GM18508 (cell line): Measurements from ENCODE around the gene VEGFC.

Experiments used
- ATAC-seq: cut with Tn5 transposase; IDR thresholded peaks from one replicate; pipeline ENCODE4 v1.9.1; 2021; ENCODE audit warnings: moderate number of reproducible peaks; ENCODE audit not compliant: insufficient read depth, unreplicated experiment

Gene VEGFC

DNA sequence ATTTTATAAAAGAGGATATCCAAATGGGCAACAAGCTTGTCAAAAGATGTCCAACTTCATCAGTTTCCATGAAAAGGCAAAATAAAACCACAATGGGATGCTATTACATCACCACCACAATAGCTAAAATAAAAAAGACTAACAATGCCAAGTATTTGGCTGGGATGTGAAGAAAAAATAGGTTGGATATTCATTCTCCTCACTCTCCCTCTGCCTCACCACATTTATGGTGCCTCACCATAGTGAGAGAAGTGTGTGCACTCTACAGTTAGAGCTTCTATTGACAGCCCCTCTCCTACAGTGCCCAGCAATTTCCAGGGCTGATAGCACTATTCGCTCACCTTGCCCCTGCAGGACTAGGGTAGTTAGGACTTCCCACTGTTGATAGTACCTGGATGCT, 25.5 kb downstream of the VEGFC start:
- ATAC-seq: no peak

DNA sequence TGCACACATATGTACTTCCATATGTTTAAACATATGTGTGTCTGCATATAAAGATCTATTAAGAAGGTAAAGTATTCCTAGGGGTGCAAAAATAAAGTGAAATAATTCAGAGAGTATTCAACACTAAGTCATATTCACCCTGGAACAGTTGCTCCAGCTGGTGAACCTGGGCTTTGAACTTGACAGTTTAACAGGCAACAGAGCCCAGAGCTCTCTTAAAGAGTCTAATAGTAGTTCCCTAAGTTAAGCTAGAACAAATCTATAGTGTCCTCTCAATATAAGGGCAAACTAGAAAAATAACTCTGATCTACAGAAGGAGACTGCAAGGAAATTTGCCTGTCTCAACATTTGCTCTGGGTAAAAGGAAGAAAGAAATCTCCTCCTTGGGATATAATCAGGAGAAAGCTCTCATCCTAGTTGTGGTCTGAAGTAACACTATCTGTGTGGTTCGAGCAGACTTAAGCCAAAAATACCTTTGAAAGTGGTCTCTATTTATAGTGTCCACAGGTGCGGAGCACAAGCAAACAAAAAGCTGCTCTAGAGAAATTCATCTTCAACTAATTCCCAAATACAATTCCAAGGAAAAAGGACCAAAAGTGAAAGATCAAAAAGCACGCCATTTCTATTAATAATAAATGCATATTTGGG, 29.9 kb downstream of the VEGFC start:
- ATAC-seq: no peak

DNA sequence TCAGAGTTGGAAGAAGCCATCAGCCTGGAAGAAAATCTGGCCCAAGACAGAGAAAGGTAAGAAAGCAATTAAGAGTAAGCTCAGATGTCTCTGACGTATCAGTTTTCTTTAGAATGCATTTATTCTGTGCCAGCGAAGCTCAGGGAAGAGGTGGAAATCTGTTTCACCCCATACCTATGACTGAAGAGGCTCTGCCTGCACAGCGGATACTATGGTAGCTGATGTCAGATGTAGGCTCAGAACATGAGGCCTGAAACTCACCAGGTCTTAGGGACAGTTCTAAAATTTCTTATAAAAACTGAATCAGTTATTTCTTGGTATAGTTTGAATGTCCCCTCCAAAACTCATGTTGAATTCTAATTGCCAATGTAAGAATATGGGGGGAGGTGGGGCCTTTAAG, 30.9 kb downstream of the VEGFC start:
- no peak for ATAC-seq

DNA sequence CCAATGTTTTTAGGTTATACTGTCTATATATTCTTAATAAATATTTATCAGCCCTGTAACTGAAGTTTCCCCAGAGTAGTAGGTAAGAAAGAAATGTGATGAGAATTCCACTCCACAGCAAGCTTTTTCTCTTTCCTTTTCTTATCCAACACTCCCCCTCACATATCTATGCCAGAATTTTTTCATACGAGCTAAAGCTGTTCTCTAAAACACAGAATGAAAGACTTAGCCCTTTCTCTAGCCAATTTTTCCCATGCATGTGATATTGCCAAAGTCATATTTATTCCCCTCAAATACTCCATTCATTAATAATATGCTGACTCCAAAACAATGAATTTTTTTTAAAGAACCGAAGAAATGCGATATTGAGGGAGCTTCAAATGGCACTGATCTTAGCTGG, 32.3 kb downstream of the VEGFC start:
- ATAC-seq: no peak

DNA sequence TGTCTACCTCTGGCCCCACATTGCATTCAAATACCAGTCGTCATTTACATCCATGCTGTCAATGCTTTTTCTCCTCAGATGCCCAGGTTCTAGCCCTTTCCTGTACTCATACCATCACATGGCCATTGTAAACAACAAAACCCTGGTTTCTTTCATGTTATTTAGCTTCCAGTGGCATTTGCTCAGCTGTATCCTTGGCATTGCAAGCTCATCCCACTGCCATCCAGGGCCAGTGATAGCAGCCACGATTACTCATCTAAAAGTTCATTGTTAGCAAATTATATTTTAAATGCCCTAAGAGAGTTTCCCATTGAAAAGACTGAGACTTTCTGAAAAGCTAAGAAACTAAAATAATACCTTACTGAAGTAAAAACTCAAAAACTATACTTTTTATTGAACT, 34.0 kb downstream of the VEGFC start:
- ATAC-seq: no peak

DNA sequence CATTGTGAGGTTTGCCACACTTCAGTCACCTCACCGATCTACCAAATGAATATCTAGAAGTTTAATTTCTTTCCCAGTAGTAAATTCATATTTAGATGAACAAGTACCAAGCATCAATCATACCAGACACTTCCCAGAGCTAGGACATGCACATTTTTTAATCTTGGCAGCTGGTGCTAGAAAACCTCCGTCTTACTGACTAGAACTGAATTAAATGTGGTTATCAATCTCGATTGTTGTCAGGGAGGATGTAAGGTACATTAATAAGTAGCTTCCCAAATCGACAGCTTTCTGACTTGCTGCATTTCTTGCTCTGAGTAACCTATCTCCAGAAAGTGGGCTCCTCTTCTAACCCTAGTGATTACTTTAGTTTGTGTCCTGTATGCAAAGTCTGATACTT, 34.4 kb downstream of the VEGFC start:
- no peak for ATAC-seq

DNA sequence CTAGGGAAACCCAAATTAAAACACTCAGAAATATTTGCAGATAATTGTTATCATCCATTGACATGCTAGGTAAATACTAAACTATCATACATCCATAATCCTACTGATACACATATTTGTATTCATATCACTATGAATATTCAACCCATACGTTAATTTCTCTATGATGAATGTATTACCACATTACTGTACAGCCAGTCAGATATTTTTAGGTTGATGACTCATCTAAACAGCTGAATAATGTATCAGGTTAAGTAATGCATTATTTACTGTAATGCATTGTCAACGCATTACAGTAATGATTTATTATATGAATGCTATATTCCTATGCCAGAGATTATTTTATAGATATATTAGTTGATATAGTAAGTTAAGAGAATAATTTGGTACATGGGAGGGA, 37.1 kb downstream of the VEGFC start:
- no peak for ATAC-seq

DNA sequence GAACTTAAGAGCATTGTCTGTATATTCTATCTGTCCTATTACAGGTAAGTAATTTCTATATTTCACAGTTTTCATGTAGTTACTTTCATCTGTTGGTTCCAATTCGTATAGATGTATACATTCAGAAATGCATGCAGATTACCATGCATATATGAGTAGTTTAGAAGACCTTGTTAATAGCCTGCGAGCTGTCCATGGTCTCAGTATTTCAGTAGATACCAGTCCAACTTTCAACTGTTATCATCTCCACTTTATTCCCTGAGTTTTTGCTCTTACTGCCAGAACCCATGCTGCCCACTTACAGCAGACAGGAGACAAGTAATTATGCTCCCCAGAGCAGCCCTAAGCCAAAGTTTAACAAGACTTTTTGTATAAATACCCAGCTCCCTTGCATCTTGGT, 37.7 kb downstream of the VEGFC start:
- ATAC-seq: no peak

DNA sequence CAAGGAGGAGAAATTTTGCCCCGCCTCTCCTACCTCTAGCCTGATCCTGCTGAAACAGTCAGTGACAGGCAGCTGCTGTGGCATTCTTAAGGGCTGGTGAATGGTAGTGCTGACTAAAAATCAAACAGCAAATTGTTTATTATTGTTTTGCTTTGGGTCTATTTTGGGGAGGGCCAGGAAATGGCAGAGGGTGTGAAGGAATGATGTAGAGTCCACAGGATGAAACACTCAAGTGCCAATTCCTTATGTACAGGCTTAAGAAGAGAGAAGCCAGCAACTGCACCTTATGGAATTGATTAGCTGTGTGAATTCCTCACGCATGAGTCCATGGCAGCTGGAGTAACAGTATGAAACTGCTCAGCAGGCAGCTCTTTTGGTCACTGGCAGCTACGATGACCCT, 39.7 kb downstream of the VEGFC start:
- ATAC-seq: no peak

DNA sequence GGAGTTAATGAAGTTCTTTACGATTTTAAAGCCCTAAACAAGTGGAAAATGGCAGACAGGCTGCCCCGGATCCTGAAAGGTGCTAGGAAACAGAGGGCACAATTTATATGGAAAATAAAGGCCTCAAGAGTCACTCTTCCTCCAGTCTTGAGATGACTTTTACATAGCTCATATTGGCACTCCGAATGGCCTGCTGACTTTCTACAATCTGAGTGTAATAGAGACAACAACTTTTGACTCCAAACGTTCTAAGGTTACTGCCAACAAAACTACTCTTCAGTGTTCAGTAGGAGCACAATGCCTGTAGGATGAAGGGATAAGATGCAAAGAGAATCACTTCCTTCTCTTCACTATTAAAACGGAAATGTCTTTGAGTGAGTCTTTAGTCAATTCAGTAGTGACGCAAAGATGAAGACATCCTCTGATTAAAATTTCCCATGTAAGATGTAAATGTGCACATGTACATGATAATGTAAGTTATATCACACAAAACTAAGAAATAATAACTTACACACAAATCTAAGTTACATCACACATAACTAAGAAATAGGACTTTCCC, 40.5 kb downstream of the VEGFC start:
- no peak for ATAC-seq

DNA sequence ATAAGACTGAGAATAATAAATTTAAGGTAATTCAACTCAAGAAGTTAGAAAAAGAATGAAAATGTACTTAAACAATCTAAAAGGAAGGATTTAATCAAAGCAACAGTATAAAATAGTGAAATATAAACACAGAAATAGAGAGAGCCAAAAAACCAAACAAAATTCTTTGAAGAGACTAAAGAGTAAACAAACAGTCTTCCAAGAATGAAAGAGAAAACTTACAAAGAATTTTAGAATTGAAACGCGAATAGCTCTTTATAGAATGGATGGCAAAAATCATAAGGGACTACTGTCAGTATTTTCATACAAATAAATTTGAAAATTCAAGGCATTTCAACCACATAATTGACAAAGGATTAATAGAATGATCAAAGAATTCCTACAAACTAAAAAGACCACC, 41.7 kb downstream of the VEGFC start:
- no peak for ATAC-seq

DNA sequence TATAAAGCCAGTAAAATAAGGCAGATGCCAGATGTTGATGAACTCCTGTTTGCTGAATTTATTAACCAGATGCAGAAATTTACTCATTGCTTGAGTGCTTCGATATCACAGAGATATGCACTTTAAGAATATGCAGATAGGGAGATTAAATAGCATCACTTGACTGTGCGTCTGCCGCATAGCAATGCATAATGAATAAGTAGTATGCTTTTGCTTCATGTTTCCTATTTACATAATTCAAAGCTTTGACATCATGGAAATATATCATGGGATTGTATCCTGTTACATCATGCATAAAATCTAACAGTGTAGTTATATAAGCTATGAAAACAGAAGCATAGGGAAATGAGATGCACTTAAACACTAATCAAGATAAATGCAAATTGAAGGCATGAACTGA, 45.9 kb downstream of the VEGFC start:
- ATAC-seq: no peak

DNA sequence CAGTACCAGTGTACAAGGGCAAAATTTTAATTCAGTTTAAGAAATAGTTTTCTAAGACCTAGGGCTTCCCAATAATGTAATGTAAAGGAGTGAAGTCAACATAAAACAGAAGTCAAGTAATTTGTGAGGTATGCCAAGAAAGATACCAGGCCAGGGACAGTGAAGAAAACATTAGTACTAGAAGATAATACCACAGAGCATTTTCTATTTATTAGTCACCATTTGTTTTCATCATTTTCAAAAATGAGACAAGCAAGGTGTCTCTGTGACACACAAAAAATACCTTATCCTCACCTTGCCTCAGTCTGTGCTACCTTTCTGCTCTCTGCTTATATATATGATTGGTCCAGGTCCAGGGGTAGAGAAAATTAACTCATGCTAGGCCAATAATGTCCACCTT, 46.8 kb downstream of the VEGFC start:
- no peak for ATAC-seq

DNA sequence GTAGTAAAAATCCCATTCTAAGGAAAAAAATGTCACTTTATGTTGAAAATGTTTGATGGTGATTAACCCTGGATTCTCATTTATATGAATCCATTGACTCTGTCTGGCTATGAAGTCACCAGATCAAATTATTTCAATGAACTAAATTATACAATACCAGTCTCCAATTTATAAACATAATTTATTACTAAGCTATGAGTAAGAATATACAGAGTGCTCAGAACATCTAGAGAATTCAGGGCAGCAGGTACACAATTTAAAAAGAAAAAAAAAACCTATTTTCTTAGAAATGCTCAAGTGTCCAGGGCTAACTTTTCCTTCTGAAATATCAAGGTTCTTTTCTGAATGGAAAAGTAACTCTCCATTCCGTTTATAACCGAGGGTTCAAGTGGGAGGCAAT, 48.6 kb downstream of the VEGFC start:
- no peak for ATAC-seq

DNA sequence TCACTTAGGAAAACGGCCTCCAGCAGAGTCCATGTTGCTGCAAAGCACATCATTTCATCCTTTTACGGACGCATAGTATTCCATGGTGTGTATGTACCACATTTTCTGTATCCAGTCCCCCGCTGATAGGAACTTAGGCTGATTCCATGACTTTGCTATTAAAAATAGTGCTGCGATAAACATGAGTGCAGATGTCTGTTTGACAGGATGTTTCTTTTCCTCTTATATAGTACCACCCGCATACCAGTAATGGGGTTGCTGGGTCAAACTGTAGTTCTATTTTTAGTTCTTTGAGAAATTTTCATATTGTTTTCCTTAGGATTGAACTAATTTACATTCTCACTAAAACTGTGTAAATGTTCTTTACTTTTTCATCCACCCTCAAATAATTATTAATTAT, 50.5 kb downstream of the VEGFC start:
- ATAC-seq: no peak

DNA sequence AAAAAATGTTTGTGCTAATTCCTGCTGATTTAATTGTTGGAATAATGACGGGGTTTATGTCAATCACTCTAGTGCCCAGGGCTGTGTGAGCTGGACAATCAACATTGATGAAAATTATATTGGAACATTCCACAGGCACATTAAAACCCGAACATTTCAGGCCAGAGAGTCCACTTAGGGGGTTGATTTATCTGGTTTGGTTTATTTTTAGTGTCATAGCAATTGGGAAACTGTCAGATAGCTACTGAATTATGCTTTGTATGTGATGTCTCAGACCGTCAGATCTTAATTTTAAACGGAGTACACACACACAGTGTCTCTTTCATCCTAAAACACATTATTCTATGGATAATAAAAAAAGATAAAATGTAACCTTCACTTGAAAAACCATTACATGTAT, 51.5 kb downstream of the VEGFC start:
- ATAC-seq: no peak

DNA sequence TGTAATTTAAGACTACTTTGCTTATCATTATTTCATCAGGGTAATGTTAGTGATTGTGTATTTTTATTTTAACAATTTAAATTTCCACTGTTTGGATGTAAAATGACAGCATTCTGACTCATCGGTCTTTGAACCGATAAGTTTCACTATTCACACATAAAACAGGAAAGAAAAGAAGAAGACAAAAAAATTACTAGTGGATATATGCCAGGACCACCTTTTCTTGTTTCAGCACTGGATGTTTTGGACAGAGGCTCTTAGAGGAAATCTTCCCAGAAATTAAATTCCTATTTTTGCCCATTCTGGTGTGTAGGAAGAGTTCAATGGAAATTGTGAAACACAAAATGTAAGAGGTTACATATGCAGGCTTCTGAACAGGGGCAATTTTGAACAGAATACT, 57.4 kb downstream of the VEGFC start:
- ATAC-seq: no peak

DNA sequence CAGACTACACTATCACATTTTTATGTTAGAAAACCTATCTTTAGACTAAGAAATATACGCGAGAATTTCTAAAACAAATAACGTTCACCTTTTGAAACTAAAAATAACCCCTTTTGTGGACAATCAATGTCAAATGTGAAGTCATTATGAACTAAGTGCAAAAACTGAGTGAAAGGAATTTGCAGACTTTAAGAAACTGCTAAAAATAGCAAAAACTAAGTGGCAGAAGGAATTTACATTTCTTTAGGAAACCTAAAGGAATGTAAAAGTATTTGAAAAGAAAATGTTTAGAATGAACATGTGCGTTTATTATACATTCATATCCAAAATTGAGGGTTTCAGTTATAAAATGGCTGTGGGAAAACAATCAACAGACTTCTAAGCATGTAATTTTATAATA, 58.3 kb downstream of the VEGFC start:
- ATAC-seq: no peak

DNA sequence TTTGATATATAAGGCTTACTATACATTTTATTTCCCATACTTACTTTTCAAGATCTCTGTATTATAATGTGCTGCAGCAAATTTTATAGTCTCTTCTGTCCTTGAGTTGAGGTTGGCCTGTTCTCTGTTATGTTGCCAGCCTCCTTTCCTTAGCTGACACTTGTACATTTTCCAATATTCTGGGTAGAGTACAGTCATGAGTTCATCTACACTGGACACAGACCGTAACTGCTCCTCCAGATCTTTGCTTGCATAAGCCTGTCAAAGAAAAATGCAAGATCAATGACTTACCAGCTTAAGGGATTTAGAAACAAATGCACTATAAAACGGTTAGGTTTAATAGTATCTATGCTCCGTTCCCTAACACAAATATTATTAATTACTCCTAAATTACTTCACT, 63.2 kb downstream of the VEGFC start:
- ATAC-seq: no peak

DNA sequence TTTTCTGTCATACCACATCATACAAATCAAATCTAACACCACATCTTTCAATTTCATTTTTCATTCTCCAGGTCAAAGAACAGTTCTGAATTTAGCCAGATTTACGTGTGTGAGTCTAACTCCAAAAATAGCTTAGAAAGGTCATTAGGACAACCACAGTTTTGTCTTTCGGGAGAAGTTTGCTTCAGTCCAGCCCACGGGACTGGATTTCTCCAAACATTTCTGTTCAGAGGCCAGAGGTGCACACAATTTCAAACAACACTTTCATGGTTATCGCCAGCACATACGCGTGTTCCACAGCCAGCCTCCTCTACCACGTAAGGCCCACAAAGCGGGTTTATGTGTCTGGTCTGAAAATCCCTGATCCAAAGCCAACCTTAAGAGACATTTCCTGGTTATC, 65.9 kb downstream of the VEGFC start:
- no peak for ATAC-seq

DNA sequence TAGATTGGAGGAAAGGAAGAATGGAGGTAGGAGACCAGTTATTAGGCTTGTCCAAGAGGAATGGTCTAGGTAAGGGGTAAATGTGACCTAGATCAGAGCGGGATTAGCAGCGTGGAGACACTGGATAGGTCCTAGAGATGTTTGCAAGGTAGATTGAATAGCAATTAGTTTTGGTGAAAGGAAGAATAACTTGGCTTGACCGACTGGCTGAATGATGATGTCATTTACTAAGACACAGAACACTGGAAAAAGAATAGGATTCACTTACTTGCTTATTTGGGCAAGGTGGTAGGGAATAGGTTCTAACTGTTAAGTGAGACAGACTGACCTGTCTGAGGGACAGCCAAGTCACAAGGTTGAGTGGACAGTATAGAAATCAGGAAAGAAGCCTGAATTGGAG, 71.3 kb downstream of the VEGFC start:
- no peak for ATAC-seq

DNA sequence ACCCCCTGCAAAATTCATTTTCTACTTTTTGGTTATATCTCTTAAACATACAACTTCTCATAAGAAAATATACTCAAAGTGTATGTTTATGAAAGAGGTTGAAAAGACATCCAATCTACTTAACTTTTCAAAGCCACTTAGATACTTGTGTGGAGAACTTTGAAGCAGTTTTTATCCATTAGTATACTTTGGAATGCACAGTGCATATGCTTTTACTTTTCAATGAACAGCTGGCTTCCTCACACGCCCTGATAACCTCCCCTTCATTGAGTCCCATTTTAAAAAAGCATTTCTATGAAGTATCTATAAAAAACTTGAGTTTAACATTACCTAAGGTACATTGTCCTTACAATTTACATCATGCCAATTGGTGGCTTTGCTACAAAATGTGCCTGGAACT, 73.8 kb downstream of the VEGFC start:
- ATAC-seq: no peak

DNA sequence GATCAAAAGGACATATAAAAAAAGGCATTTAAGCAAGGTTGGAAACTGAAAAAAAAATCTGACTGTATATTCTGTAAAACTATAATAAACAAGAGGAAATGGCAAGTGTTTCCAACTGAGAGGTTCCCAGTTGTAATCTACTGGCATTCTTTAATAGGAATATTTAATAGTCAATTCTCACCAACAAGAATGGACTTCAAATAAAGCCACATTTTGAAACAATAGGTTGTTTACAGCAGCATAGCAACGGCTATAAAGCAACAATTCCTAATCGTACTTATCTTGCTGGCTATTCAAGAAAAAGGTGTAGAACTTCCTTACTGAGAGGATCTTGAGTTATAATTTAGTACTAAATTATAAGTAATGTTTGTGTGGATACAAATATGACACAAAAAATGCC, 75.5 kb downstream of the VEGFC start:
- ATAC-seq: no peak
